Vagina (tissue), 2 donors: ENCODE data around the gene MBNL3. TPM values are rescaled to one million over a fixed set of nuclear protein-coding genes. Genes with fewer than 3 reads are reported as not detected.

Experiments
- DNase-seq, 2 donors: peaks; one replicate each; pipeline ENCODE4 v3.0.0-alpha.2; 2017; ENCODE audit errors: extremely low spot score in 2 of 2
- H3K27ac ChIP-seq: fragments of 200-600 bp; sonication (generic); one replicate; pipeline ENCODE4 v1.5.1; 2019
- H3K27me3 ChIP-seq: fragments of 200-600 bp; sonication (generic); one replicate; pipeline ENCODE4 v1.5.1; 2019
- H3K36me3 ChIP-seq, 2 donors: fragments of 200-600 bp; sonication (generic); one replicate each; pipeline ENCODE4 v1.5.1; 2017 to 2019
- H3K4me1 ChIP-seq: fragments of 200-600 bp; sonication (generic); one replicate; pipeline ENCODE4 v1.5.1; 2019
- H3K4me3 ChIP-seq, 2 donors: fragments of 200-600 bp; sonication (generic); 1 replicate in 1 of 2; 2 replicates in 1 of 2; pipeline ENCODE4 v1.5.1; 2016 to 2019
- H3K9me3 ChIP-seq: fragments of 200-600 bp; sonication (generic); one replicate; pipeline ENCODE4 v1.5.1; 2019
- POLR2A ChIP-seq, 2 donors: fragments of 450-650 bp; IDR thresholded peaks; one replicate each; pipeline ENCODE4 v1.6.1; 2017; ENCODE audit warnings: antibody characterized with exemption in 2 of 2, mild to moderate bottlenecking in 2 of 2, moderate library complexity in 2 of 2
- POLR2AphosphoS5 ChIP-seq, 2 donors: sonication (generic); formaldehyde crosslinking; IDR thresholded peaks; one replicate each; pipeline ENCODE4 v1.9.0; 2017; ENCODE audit warnings: antibody characterized with exemption in 2 of 2, mild to moderate bottlenecking in 2 of 2, low read depth in 1 of 2; ENCODE audit not compliant: insufficient read depth in 1 of 2
- intact Hi-C: fragments of 100-400 bp; cut with DNase I; formaldehyde crosslinking; loops from one replicate; pipeline ENCODE4 v1.15.1; 2023
- total RNA-seq: library from RNA; depleted of rRNA; stranded (reverse); fragments of >200 nt; gene quantifications from one replicate; pipeline ENCODE4 v1.2.3, GENCODE V29; 2016
- TF ChIP-seq, protein P1 (sequence below), 3 experiments: fragments of 450-650 bp in 2 of 3; fragments of 200-600 bp in 1 of 3; sonication (generic) in 1 of 3; IDR thresholded peaks; one replicate each; pipeline ENCODE4 v1.5.1; 2017 to 2019; ENCODE audit warnings: antibody characterized with exemption in 3 of 3, mild to moderate bottlenecking in 2 of 3, moderate library complexity in 2 of 3

Gene MBNL3
- total RNA-seq, 1 donor from 2014 or later, result 10.1 TPM

DNA sequence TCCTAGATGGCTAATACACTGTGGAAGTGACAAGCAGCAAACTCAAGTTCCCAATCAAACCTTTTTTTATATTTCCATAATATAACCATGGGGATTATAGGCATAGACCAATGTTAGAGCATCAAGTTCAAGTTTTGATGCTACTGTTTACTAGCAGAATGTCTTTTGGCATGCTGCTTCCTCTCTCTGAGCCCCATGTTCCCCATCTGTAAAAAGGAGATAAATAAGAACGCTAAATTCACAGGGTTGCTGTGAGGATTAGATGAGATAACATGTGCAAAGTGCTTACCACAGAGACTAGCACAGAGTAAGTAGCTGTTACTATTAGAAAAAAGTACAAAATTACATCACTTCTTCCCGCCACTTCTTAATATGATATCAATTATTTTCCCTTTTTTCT is 18.0 kb downstream of the MBNL3 start:
- no peak for DNase-seq

DNA sequence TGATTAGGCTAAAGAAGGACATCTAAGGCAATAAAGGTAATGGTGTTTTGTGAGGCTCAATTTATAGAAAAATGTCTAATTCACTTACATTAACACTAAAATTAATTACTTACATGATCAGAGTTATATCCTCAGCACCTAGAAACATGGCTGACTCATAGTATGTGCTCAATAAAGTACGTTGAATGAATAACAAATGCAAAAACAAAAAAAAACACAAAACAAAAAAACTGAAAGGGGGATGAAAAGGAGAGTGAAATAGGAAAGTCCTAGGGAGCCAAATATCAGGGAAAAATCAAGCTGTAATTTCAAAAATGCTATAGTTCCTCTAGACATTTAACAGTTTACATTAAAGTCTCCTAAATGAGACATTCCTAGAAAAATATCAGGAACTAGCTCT is 18.7 kb downstream of the MBNL3 start:
- peaks cover 4% of the 10 kb centered on the region for H3K4me1 ChIP-seq
- DNase-seq, result no peak
- no peaks in the 10 kb centered on the region for H3K27me3 ChIP-seq
- H3K4me3 ChIP-seq, result no peak overlapping the region
- H3K36me3 ChIP-seq, result no peaks in the 10 kb centered on the region
- no peaks in the 10 kb centered on the region for H3K9me3 ChIP-seq
- intact Hi-C loops, result no loop called here
- H3K27ac ChIP-seq, result no peak overlapping the region
- TF ChIP-seq POLR2AphosphoS5 (IDR thresholded peaks at IDR 0.05; ENCODE audit: insufficient read depth in 1 of 2, low read depth in 1 of 2), result no peak
- TF ChIP-seq, protein P1, sequence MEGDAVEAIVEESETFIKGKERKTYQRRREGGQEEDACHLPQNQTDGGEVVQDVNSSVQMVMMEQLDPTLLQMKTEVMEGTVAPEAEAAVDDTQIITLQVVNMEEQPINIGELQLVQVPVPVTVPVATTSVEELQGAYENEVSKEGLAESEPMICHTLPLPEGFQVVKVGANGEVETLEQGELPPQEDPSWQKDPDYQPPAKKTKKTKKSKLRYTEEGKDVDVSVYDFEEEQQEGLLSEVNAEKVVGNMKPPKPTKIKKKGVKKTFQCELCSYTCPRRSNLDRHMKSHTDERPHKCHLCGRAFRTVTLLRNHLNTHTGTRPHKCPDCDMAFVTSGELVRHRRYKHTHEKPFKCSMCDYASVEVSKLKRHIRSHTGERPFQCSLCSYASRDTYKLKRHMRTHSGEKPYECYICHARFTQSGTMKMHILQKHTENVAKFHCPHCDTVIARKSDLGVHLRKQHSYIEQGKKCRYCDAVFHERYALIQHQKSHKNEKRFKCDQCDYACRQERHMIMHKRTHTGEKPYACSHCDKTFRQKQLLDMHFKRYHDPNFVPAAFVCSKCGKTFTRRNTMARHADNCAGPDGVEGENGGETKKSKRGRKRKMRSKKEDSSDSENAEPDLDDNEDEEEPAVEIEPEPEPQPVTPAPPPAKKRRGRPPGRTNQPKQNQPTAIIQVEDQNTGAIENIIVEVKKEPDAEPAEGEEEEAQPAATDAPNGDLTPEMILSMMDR (IDR thresholded peaks at IDR 0.05), result no peak

More for the DNA sequence above, 18.0 kb downstream of the MBNL3 start:
- Histone ChIP-seq H3K4me3 (no peak overlapping the region), H3K9me3 (no peaks in the 10 kb centered on the region), H3K36me3 (no peaks in the 10 kb centered on the region), H3K27me3 (no peaks in the 10 kb centered on the region), H3K4me1 (peaks cover 9% of the 10 kb centered on the region), H3K27ac (no peak overlapping the region)
- TF ChIP-seq POLR2AphosphoS5 (IDR thresholded peaks at IDR 0.05; ENCODE audit: insufficient read depth in 1 of 2, low read depth in 1 of 2) (no peak), POLR2A (IDR thresholded peaks at IDR 0.05) (no peak)
- TF ChIP-seq, protein P1 (IDR thresholded peaks at IDR 0.05), result no peak
- intact Hi-C loops, result no loop called here

DNA sequence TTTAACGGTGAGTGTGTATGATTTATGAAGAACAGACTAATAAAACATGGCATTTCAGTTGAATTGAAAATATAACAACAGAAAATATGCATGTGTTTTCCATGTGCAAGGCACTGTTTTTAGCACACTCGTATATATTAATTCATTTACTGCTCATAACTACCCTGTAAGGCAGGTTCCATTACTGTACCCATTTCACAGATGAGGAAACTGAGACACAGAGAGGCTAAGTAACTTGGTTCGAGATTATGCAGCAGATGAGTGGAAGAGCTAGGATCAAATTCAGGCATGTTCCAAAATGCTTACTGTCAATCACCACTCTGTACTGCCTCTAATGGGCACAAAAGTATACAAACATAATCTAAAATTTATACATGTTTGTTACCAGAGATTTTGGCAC is 20.4 kb downstream of the MBNL3 start:
- Histone ChIP-seq H3K27ac (no peak overlapping the region), H3K36me3 (no peaks in the 10 kb centered on the region), H3K27me3 (no peaks in the 10 kb centered on the region), H3K4me3 (no peak overlapping the region), H3K9me3 (no peaks in the 10 kb centered on the region), H3K4me1 (no peaks in the 10 kb centered on the region)
- TF ChIP-seq POLR2AphosphoS5 (IDR thresholded peaks at IDR 0.05; ENCODE audit: insufficient read depth in 1 of 2, low read depth in 1 of 2) (no peak), POLR2A (IDR thresholded peaks at IDR 0.05) (no peak)
- TF ChIP-seq, protein P1 (IDR thresholded peaks at IDR 0.05), result no peak
- intact Hi-C loops, result no loop called here
- no peak for DNase-seq

DNA sequence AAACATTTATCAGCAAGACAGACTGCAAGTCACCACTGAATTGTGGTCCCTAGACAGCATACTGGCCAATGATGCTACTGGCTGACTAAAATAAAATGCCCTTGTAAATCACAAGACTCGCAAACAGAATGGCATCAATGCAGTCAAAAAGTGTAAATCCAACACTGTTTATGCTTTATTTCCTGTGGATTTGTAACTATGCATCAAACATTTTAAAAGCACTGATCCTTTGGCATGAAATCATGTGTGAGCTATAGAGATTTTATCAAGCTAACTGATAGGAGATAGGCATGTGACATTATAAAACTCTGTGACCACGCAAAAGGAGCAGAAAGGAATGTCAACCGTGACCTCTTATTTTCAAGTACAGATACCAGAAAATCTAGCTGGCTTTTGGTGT is 20.8 kb downstream of the MBNL3 start:
- no peaks in the 10 kb centered on the region for H3K27me3 ChIP-seq
- DNase-seq, result no peak
- H3K9me3 ChIP-seq, result no peaks in the 10 kb centered on the region
- H3K4me3 ChIP-seq, result no peak overlapping the region
- TF ChIP-seq, protein P1 (IDR thresholded peaks at IDR 0.05), result no peak
- TF ChIP-seq POLR2A (IDR thresholded peaks at IDR 0.05) (no peak), POLR2AphosphoS5 (IDR thresholded peaks at IDR 0.05; ENCODE audit: insufficient read depth in 1 of 2, low read depth in 1 of 2) (no peak)
- intact Hi-C loops, result no loop called here
- H3K4me1 ChIP-seq, result no peaks in the 10 kb centered on the region
- H3K27ac ChIP-seq, result no peak overlapping the region
- no peaks in the 10 kb centered on the region for H3K36me3 ChIP-seq

DNA sequence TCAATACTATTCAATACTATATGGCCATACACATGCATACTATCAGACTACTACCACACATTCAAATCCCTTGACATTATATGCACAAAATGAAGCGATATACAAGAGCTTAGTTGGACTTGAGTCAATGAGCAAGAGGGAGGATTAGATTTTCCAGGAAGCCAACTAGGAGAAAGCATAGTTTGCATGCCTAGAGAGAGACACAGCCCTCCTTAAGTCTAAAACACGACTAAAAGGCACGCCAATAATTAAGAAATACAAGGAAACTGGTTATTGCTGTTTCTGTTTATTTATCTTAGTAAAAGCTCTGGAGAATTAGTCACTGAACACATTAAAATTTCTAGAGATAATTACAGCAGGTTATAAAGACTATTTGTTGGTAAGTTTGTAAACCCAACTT is 21.8 kb downstream of the MBNL3 start:
- no peak overlapping the region for H3K27ac ChIP-seq
- no peak for DNase-seq
- TF ChIP-seq, protein P1 (IDR thresholded peaks at IDR 0.05), result no peak
- no peak for TF ChIP-seq POLR2A (IDR thresholded peaks at IDR 0.05)
- TF ChIP-seq POLR2AphosphoS5 (IDR thresholded peaks at IDR 0.05; ENCODE audit: insufficient read depth in 1 of 2, low read depth in 1 of 2), result no peak
- H3K4me1 ChIP-seq, result no peaks in the 10 kb centered on the region
- H3K9me3 ChIP-seq, result no peaks in the 10 kb centered on the region
- intact Hi-C loops, result no loop called here
- H3K27me3 ChIP-seq, result no peaks in the 10 kb centered on the region
- H3K36me3 ChIP-seq, result no peaks in the 10 kb centered on the region
- no peak overlapping the region for H3K4me3 ChIP-seq
